HepG2 (cell line): ENCODE results near the gene POFUT1. TPM values are rescaled to one million over a fixed set of nuclear protein-coding genes. Genes with fewer than 3 reads are reported as not detected.
A peak's percentile ranks its signal among the peaks of the same experiment; 100 is the strongest.

Source experiments
- AGO1 ChIP-seq: fragments of 200-400 bp; formaldehyde crosslinking; IDR thresholded peaks from 2 replicates; pipeline ENCODE4 v1.6.1; 2017; ENCODE audit warnings: mild to moderate bottlenecking, low read depth, low read length, moderate library complexity; ENCODE audit not compliant: poor library complexity, severe bottlenecking
- DR1 ChIP-seq: sonication (generic); formaldehyde crosslinking; IDR thresholded peaks from 2 replicates; pipeline ENCODE4 v1.8.0; 2021; ENCODE audit warnings: mild to moderate bottlenecking, missing genetic modification reagents, inconsistent platforms
- FOXO1 ChIP-seq: sonication (generic); formaldehyde crosslinking; IDR thresholded peaks from 2 replicates; pipeline ENCODE4 v1.4.0; 2020; ENCODE audit warnings: missing genetic modification reagents
- GLI4 ChIP-seq: sonication (generic); formaldehyde crosslinking; IDR thresholded peaks from 2 replicates; pipeline ENCODE4 v1.5.1; 2020; ENCODE audit warnings: missing genetic modification reagents, mild to moderate bottlenecking, moderate library complexity, borderline replicate concordance
- HHEX ChIP-seq: IDR thresholded peaks from 2 replicates; pipeline ENCODE4 v1.6.1; 2016; ENCODE audit warnings: control low read depth
- HNRNPK ChIP-seq: fragments of 200-400 bp; formaldehyde crosslinking; IDR thresholded peaks from 2 replicates; pipeline ENCODE4 v1.6.1; 2018; ENCODE audit warnings: low read length, low read depth, moderate library complexity, mild to moderate bottlenecking; ENCODE audit not compliant: poor library complexity, severe bottlenecking
- ONECUT2 ChIP-seq: sonication (generic); formaldehyde crosslinking; IDR thresholded peaks from 2 replicates; pipeline ENCODE4 v1.4.0; 2020; ENCODE audit warnings: missing genetic modification reagents
- RBM39 ChIP-seq: fragments of 200-400 bp; formaldehyde crosslinking; IDR thresholded peaks from one replicate; pipeline ENCODE4 v1.6.1; 2018; ENCODE audit warnings: antibody characterized with exemption, mild to moderate bottlenecking, low read depth, low read length; ENCODE audit not compliant: poor library complexity, severe bottlenecking
- SKI ChIP-seq: fragments of 450-650 bp; IDR thresholded peaks from one replicate; pipeline ENCODE4 v1.6.1; 2018; ENCODE audit warnings: mild to moderate bottlenecking; ENCODE audit not compliant: partially characterized antibody
- SMC3 ChIP-seq: IDR thresholded peaks from 2 replicates; pipeline ENCODE4 v1.6.1; 2011; ENCODE audit warnings: low read length, improper control_type of control experiment
- SOX5 ChIP-seq: IDR thresholded peaks from 2 replicates; pipeline ENCODE4 v1.6.1; 2016; ENCODE audit warnings: borderline replicate concordance
- TOE1 ChIP-seq: sonication (generic); formaldehyde crosslinking; IDR thresholded peaks from 2 replicates; pipeline ENCODE4 v1.4.0; 2020; ENCODE audit warnings: mild to moderate bottlenecking, missing genetic modification reagents
- TSC22D2 ChIP-seq: sonication (generic); formaldehyde crosslinking; IDR thresholded peaks from 2 replicates; pipeline ENCODE4 v1.5.1; 2020; ENCODE audit warnings: missing genetic modification reagents, mild to moderate bottlenecking, borderline replicate concordance
- ZFAT ChIP-seq: sonication (generic); formaldehyde crosslinking; conservative IDR thresholded peaks from 2 replicates; pipeline ENCODE4 v1.8.1; 2023; ENCODE audit warnings: missing genetic modification reagents, inconsistent platforms
- ZIK1 ChIP-seq: sonication (generic); formaldehyde crosslinking; IDR thresholded peaks from 2 replicates; pipeline ENCODE4 v1.5.0; 2020; ENCODE audit warnings: mild to moderate bottlenecking, low read depth, missing genetic modification reagents, borderline replicate concordance
- ZMYM3 ChIP-seq: sonication (generic); formaldehyde crosslinking; IDR thresholded peaks from 2 replicates; pipeline ENCODE4 v1.5.1; 2020; ENCODE audit warnings: mild to moderate bottlenecking, missing genetic modification reagents
- ZNF160 ChIP-seq: sonication (generic); formaldehyde crosslinking; IDR thresholded peaks from 2 replicates; pipeline ENCODE4 v1.8.0; 2022; ENCODE audit warnings: mild to moderate bottlenecking, inconsistent platforms, missing genetic modification reagents
- ZNF460 ChIP-seq: sonication (generic); formaldehyde crosslinking; IDR thresholded peaks from 2 replicates; pipeline ENCODE4 v1.5.1; 2020; ENCODE audit warnings: missing genetic modification reagents, mild to moderate bottlenecking, borderline replicate concordance
- ZNF572 ChIP-seq: sonication (generic); formaldehyde crosslinking; IDR thresholded peaks from 2 replicates; pipeline ENCODE4 v1.5.1; 2020; ENCODE audit warnings: mild to moderate bottlenecking, missing genetic modification reagents
- ZNF619 ChIP-seq: sonication (generic); formaldehyde crosslinking; IDR thresholded peaks from 2 replicates; pipeline ENCODE4 v1.4.0; 2020; ENCODE audit warnings: mild to moderate bottlenecking, missing genetic modification reagents
- ZNF660 ChIP-seq: sonication (generic); formaldehyde crosslinking; IDR thresholded peaks from 2 replicates; pipeline ENCODE4 v1.5.1; 2020; ENCODE audit warnings: mild to moderate bottlenecking, low read depth, missing genetic modification reagents, borderline replicate concordance
- polyA plus RNA-seq, 8 experiments: library from polyadenylated mRNA; depleted of rRNA in 3 of 8; stranded (reverse) in 7 of 8; unstranded in 1 of 8; fragments of >200 nt; fragmentation: Illumina TruSeq in 4 of 8; extraction: Trizol in 4 of 8; gene quantifications; 2 replicates each; pipeline versions ENCODE4 v1.2.1 to v1.2.3, GENCODE V29; 2011 to 2016; ENCODE audit warnings: low read depth in 4 of 8, missing spikeins in 1 of 8, mixed read lengths in 1 of 8; ENCODE audit not compliant: insufficient read depth in 1 of 8
- total RNA-seq, 5 experiments: library from RNA; depleted of rRNA; stranded (reverse); fragments of >200 nt; fragmentation: Illumina TruSeq; extraction: Trizol; gene quantifications; 2 replicates each; pipeline ENCODE4 v1.2.3, GENCODE V29; 2016; ENCODE audit warnings: low read depth in 1 of 5
- TF ChIP-seq, protein P1 (sequence below): sonication (generic); formaldehyde crosslinking; IDR thresholded peaks from 2 replicates; pipeline ENCODE4 v1.4.0; 2020; ENCODE audit warnings: missing genetic modification reagents, borderline replicate concordance
- TF ChIP-seq, protein P2 (sequence below): sonication (generic); formaldehyde crosslinking; IDR thresholded peaks from 2 replicates; pipeline ENCODE4 v1.4.0; 2020; ENCODE audit warnings: missing genetic modification reagents, borderline replicate concordance

Gene POFUT1
- total and polyA plus RNA-seq, 2 of the 13 experiments (the other 11 are each of a cell fraction or from before 2014, with no cell fraction given) = 35.5 to 58.3 TPM

DNA sequence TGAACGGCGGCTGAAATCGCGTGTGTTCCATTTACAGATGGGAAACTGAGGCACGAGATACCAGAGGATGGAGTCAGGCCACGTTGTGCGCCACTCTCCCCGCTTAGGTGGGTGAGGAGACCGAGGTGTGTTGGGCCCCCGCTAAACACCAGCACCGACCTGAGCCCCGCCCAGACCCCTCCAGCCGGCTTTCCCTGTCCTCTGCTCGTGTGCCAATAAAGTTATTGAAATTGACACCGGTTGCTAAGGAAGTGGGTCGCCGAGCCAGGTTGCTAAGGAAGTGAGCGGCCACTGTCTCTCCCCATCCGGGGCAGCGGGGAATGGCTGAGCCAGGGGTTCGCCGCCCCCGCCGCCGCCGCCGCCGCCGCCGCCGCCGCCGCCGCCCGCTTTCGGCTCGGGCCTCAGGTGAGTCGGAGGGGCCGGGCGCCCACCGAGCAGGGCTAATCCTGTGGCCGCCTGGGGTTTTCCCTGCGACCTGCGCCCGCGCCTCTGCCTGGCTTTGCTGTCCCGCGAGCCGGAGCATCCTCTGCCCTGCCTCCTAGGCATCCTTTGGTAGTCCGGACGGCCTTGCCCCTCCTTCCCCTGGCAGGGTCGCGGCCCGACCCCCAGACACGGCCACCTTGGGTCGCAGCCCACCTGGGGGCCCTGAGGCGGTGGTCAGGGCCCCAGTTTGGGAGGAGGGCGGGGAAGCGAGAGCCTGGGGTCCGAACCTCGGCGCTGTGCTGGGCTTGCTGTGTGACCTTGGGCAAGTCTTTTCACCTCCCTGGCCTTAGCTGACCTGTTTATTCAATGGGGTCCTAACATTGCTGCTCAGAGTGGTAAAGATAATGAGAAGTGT, 69.9 kb downstream of the POFUT1 start, which contains the start of gene KIF3B (continued):
- peak; percentile 49; the same call in 1 of the 2 replicates for TF ChIP-seq SOX5
- no peak for TF ChIP-seq ZFAT (CRISPR knock-in tag)
- TF ChIP-seq ONECUT2 = peak; percentile 27; the same call in 1 of the 2 replicates
- TF ChIP-seq FOXO1 (CRISPR knock-in tag) = no peak
- TF ChIP-seq ZNF619 (CRISPR knock-in tag) = peak; percentile 76; the same call in 1 of the 2 replicates
- TF ChIP-seq HNRNPK = no peak
- TF ChIP-seq ZMYM3 (CRISPR knock-in tag) = peak; percentile 98
- TF ChIP-seq, protein P1, sequence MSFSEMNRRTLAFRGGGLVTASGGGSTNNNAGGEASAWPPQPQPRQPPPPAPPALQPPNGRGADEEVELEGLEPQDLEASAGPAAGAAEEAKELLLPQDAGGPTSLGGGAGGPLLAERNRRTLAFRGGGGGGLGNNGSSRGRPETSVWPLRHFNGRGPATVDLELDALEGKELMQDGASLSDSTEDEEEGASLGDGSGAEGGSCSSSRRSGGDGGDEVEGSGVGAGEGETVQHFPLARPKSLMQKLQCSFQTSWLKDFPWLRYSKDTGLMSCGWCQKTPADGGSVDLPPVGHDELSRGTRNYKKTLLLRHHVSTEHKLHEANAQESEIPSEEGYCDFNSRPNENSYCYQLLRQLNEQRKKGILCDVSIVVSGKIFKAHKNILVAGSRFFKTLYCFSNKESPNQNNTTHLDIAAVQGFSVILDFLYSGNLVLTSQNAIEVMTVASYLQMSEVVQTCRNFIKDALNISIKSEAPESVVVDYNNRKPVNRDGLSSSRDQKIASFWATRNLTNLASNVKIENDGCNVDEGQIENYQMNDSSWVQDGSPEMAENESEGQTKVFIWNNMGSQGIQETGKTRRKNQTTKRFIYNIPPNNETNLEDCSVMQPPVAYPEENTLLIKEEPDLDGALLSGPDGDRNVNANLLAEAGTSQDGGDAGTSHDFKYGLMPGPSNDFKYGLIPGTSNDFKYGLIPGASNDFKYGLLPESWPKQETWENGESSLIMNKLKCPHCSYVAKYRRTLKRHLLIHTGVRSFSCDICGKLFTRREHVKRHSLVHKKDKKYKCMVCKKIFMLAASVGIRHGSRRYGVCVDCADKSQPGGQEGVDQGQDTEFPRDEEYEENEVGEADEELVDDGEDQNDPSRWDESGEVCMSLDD = no peak
- TF ChIP-seq, protein P2, sequence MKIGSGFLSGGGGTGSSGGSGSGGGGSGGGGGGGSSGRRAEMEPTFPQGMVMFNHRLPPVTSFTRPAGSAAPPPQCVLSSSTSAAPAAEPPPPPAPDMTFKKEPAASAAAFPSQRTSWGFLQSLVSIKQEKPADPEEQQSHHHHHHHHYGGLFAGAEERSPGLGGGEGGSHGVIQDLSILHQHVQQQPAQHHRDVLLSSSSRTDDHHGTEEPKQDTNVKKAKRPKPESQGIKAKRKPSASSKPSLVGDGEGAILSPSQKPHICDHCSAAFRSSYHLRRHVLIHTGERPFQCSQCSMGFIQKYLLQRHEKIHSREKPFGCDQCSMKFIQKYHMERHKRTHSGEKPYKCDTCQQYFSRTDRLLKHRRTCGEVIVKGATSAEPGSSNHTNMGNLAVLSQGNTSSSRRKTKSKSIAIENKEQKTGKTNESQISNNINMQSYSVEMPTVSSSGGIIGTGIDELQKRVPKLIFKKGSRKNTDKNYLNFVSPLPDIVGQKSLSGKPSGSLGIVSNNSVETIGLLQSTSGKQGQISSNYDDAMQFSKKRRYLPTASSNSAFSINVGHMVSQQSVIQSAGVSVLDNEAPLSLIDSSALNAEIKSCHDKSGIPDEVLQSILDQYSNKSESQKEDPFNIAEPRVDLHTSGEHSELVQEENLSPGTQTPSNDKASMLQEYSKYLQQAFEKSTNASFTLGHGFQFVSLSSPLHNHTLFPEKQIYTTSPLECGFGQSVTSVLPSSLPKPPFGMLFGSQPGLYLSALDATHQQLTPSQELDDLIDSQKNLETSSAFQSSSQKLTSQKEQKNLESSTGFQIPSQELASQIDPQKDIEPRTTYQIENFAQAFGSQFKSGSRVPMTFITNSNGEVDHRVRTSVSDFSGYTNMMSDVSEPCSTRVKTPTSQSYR = peak; percentile 38; the same call in 1 of the 2 replicates
- TF ChIP-seq ZIK1 (CRISPR knock-in tag) = peak; percentile 92
- TF ChIP-seq TSC22D2 (CRISPR knock-in tag) = 0 out of 2 replicates have a peak, but pooled peaks have one; percentile 48
- no peak; the same call in 1 of the 2 replicates for TF ChIP-seq ZNF160 (CRISPR knock-in tag)
- 0 out of 2 replicates have a peak, but pooled peaks have one; percentile 84 for TF ChIP-seq GLI4 (CRISPR knock-in tag)
- no peak for TF ChIP-seq SMC3
- TF ChIP-seq RBM39 = no peak
- no peak for TF ChIP-seq ZNF660 (CRISPR knock-in tag)
- 0 out of 2 replicates have a peak, but pooled peaks have one; percentile 20 for TF ChIP-seq ZNF572 (CRISPR knock-in tag)
- TF ChIP-seq SKI = peak; percentile 81
- peak; percentile 57; the same call in 1 of the 2 replicates for TF ChIP-seq DR1 (CRISPR knock-in tag)
- TF ChIP-seq ZNF460 (CRISPR knock-in tag) = no peak
- peak; percentile 34; the same call in 1 of the 2 replicates for TF ChIP-seq HHEX (CRISPR knock-in tag)
- TF ChIP-seq TOE1 (CRISPR knock-in tag) = 0 out of 2 replicates have a peak, but pooled peaks have one; percentile 18
- TF ChIP-seq AGO1 = peak; percentile 43
